HG03135 (cell line): ENCODE data around the gene ABTB1.
"Not testable (repeated sequence)": the region's sequence is repeated elsewhere in the genome, so short reads cannot be mapped to it uniquely, and the experiment has no call there.

Experiments used
- ATAC-seq: cut with Tn5 transposase; IDR thresholded peaks from one replicate; pipeline ENCODE4 v1.9.1; 2021; ENCODE audit warnings: mild to moderate bottlenecking, moderate library complexity; ENCODE audit not compliant: unreplicated experiment

Gene ABTB1

GRCh38 chr3:127671523-127672428 lies 976 bp upstream of the ABTB1 start:
- peak; percentile 22 for ATAC-seq

GRCh38 chr3:127673191-127674100 lies 694 bp downstream of the ABTB1 start:
- ATAC-seq, result peak; percentile 42

GRCh38 chr3:127674101-127674721 lies 1.5 kb downstream of the ABTB1 start:
- ATAC-seq, result no peak

- no peak for ATAC-seq
Observed at GRCh38 chr3:127674790-127675189, 2.0 kb downstream of the ABTB1 start.

GRCh38 chr3:127675651-127676391 lies 3.1 kb downstream of the ABTB1 start:
- ATAC-seq, result no peak

GRCh38 chr3:127676456-127676855 lies 3.7 kb downstream of the ABTB1 start:
- ATAC-seq, result no peak

- ATAC-seq, result no peak
Observed at GRCh38 chr3:127676921-127677351, 4.2 kb downstream of the ABTB1 start.

- ATAC-seq, result no peak
Observed at GRCh38 chr3:127677541-127678314, 5.0 kb downstream of the ABTB1 start.

- ATAC-seq, result no peak
Observed at GRCh38 chr3:127678315-127678599, 5.5 kb downstream of the ABTB1 start.

- no peak for ATAC-seq
Observed at GRCh38 chr3:127678611-127679533, 6.1 kb downstream of the ABTB1 start.

GRCh38 chr3:127679534-127680145 lies 6.9 kb downstream of the ABTB1 start:
- no peak for ATAC-seq

GRCh38 chr3:127680146-127680661 lies 7.5 kb downstream of the ABTB1 start:
- no peak for ATAC-seq

- ATAC-seq, result no peak
Observed at GRCh38 chr3:127680798-127681221, 8.1 kb downstream of the ABTB1 start.

- ATAC-seq, result not testable (repeated sequence)
Observed at GRCh38 chr3:127682175-127682554, 9.4 kb downstream of the ABTB1 start.

GRCh38 chr3:127682561-127682960 lies 9.8 kb downstream of the ABTB1 start:
- ATAC-seq, result no peak

GRCh38 chr3:127684871-127685707 lies 12.3 kb downstream of the ABTB1 start:
- no peak for ATAC-seq
